Upper lobe of left lung (tissue), 4 donors: ENCODE measurements around the gene CACNA1F.

Experiments used
- EP300 ChIP-seq, 4 donors: sonication (generic); formaldehyde crosslinking; IDR thresholded peaks; one replicate each; pipeline ENCODE4 v1.5.1; 2017; ENCODE audit warnings: antibody characterized with exemption in 4 of 4, control low read depth in 2 of 4
- TF ChIP-seq, protein P1 (sequence below), 6 experiments: fragments of 450-650 bp in 4 of 6; fragments of 200-600 bp in 2 of 6; sonication (generic) in 2 of 6; IDR thresholded peaks; one replicate each; pipeline ENCODE4 v1.5.1; 2016 to 2019; ENCODE audit warnings: antibody characterized with exemption in 6 of 6

DNA sequence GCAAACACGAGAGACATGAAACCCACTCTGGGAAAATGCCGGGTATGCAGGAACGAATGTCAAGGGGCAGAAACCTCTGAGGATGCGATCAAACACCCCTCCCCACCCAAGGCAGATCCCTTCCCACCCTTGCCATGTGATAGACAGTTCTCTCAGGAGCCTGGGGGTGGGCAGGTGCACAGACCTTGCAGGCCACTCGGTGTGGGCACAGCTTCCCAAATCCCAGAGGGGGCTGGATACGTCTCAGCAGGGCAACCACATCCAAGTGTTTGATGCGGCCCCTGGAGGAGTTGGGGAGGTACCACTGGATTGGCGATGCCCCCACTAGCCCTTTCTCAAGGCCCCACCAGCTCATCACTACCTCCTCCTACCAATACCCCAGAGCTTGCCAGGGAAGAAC is 22.7 kb downstream of the CACNA1F start:
- TF ChIP-seq, protein P1, sequence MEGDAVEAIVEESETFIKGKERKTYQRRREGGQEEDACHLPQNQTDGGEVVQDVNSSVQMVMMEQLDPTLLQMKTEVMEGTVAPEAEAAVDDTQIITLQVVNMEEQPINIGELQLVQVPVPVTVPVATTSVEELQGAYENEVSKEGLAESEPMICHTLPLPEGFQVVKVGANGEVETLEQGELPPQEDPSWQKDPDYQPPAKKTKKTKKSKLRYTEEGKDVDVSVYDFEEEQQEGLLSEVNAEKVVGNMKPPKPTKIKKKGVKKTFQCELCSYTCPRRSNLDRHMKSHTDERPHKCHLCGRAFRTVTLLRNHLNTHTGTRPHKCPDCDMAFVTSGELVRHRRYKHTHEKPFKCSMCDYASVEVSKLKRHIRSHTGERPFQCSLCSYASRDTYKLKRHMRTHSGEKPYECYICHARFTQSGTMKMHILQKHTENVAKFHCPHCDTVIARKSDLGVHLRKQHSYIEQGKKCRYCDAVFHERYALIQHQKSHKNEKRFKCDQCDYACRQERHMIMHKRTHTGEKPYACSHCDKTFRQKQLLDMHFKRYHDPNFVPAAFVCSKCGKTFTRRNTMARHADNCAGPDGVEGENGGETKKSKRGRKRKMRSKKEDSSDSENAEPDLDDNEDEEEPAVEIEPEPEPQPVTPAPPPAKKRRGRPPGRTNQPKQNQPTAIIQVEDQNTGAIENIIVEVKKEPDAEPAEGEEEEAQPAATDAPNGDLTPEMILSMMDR (IDR thresholded peaks at IDR 0.05), result no peak
- TF ChIP-seq EP300 (IDR thresholded peaks at IDR 0.05), result no peak
